ENCODE results near the gene RNF148.

The RNF148 gene

GRCh38 chr7:122736183-122736582 is 33.5 kb upstream of the RNF148 start:
- H3K27me3 ChIP-seq (ENCODE audit: insufficient read depth, low read length), result no peaks in the 10 kb centered on the region
- H4K20me1 ChIP-seq (ENCODE audit: insufficient read depth, low read length), result no peaks in the 10 kb centered on the region
- no peaks in the 10 kb centered on the region for H3K9me2 ChIP-seq (ENCODE audit: low read depth, low read length)
- no peak overlapping the region for H2AFZ ChIP-seq (ENCODE audit: low read length)
- no peak overlapping the region for H3K4me2 ChIP-seq (ENCODE audit: low read length)
- H3K9ac ChIP-seq (ENCODE audit: low read length), result no peak overlapping the region
- no peaks in the 10 kb centered on the region for H3F3A ChIP-seq (ENCODE audit: insufficient read depth, low read length)
- TF ChIP-seq CTCF (IDR thresholded peaks at IDR 0.05; ENCODE audit: low read length) (no peak), EZH2 (IDR thresholded peaks at IDR 0.05; ENCODE audit: borderline replicate concordance, low read length) (no peak)
- no peak overlapping the region for H3K27ac ChIP-seq (ENCODE audit: low read depth, low read length, poor library complexity, severe bottlenecking)
- H3K4me1 ChIP-seq (ENCODE audit: insufficient read depth, low read length, severe bottlenecking), result no peaks in the 10 kb centered on the region
- no peaks in the 10 kb centered on the region for H3K36me3 ChIP-seq (ENCODE audit: insufficient read depth, low read length)
- H3K79me2 ChIP-seq (ENCODE audit: insufficient read depth, low read length), result no peaks in the 10 kb centered on the region
- H3K4me3 ChIP-seq (ENCODE audit: low read depth, low read length, poor library complexity, severe bottlenecking), result no peak overlapping the region
- H3K9me3 ChIP-seq (ENCODE audit: low read length), result no peaks in the 10 kb centered on the region

- H4K20me1 ChIP-seq (ENCODE audit: insufficient read depth, low read length), result no peaks in the 10 kb centered on the region
- TF ChIP-seq CTCF (IDR thresholded peaks at IDR 0.05; ENCODE audit: low read length), result no peak
- TF ChIP-seq EZH2 (IDR thresholded peaks at IDR 0.05; ENCODE audit: borderline replicate concordance, low read length), result no peak
- H3K9me2 ChIP-seq (ENCODE audit: low read depth, low read length), result no peaks in the 10 kb centered on the region; the same call in 1 of the 2 replicates
- no peaks in the 10 kb centered on the region for H3K4me1 ChIP-seq (ENCODE audit: insufficient read depth, low read length, severe bottlenecking)
- no peak overlapping the region for H3K4me3 ChIP-seq (ENCODE audit: low read depth, low read length, poor library complexity, severe bottlenecking)
- H3K4me2 ChIP-seq (ENCODE audit: low read length), result no peak overlapping the region
- no peak overlapping the region for H2AFZ ChIP-seq (ENCODE audit: low read length)
- no peaks in the 10 kb centered on the region for H3F3A ChIP-seq (ENCODE audit: insufficient read depth, low read length)
- no peaks in the 10 kb centered on the region for H3K9me3 ChIP-seq (ENCODE audit: low read length)
- H3K9ac ChIP-seq (ENCODE audit: low read length), result no peak overlapping the region
- H3K27me3 ChIP-seq (ENCODE audit: insufficient read depth, low read length), result no peaks in the 10 kb centered on the region
- H3K36me3 ChIP-seq (ENCODE audit: insufficient read depth, low read length), result no peaks in the 10 kb centered on the region
- H3K27ac ChIP-seq (ENCODE audit: low read depth, low read length, poor library complexity, severe bottlenecking), result no peak overlapping the region
- no peaks in the 10 kb centered on the region for H3K79me2 ChIP-seq (ENCODE audit: insufficient read depth, low read length)
Measured at GRCh38 chr7:122727759-122728158, 25.0 kb upstream of the RNF148 start.

- no peaks in the 10 kb centered on the region for H3F3A ChIP-seq (ENCODE audit: insufficient read depth, low read length)
- no peaks in the 10 kb centered on the region for H3K4me1 ChIP-seq (ENCODE audit: insufficient read depth, low read length, severe bottlenecking)
- no peak overlapping the region for H2AFZ ChIP-seq (ENCODE audit: low read length)
- no peak overlapping the region for H3K4me2 ChIP-seq (ENCODE audit: low read length)
- no peaks in the 10 kb centered on the region for H3K36me3 ChIP-seq (ENCODE audit: insufficient read depth, low read length)
- TF ChIP-seq CTCF (IDR thresholded peaks at IDR 0.05; ENCODE audit: low read length), result no peak
- no peak for TF ChIP-seq EZH2 (IDR thresholded peaks at IDR 0.05; ENCODE audit: borderline replicate concordance, low read length)
- no peak overlapping the region for H3K4me3 ChIP-seq (ENCODE audit: low read depth, low read length, poor library complexity, severe bottlenecking)
- H3K79me2 ChIP-seq (ENCODE audit: insufficient read depth, low read length), result no peaks in the 10 kb centered on the region
- no peaks in the 10 kb centered on the region for H3K27me3 ChIP-seq (ENCODE audit: insufficient read depth, low read length)
- H3K9ac ChIP-seq (ENCODE audit: low read length), result no peak overlapping the region
- H4K20me1 ChIP-seq (ENCODE audit: insufficient read depth, low read length), result no peaks in the 10 kb centered on the region
- H3K27ac ChIP-seq (ENCODE audit: low read depth, low read length, poor library complexity, severe bottlenecking), result no peak overlapping the region
- H3K9me2 ChIP-seq (ENCODE audit: low read depth, low read length), result no peaks in the 10 kb centered on the region; the same call in 1 of the 2 replicates
- H3K9me3 ChIP-seq (ENCODE audit: low read length), result no peaks in the 10 kb centered on the region
Measured at GRCh38 chr7:122727354-122727753, 24.6 kb upstream of the RNF148 start.
